ENCODE measurements around the gene ZFP57.

DNA sequence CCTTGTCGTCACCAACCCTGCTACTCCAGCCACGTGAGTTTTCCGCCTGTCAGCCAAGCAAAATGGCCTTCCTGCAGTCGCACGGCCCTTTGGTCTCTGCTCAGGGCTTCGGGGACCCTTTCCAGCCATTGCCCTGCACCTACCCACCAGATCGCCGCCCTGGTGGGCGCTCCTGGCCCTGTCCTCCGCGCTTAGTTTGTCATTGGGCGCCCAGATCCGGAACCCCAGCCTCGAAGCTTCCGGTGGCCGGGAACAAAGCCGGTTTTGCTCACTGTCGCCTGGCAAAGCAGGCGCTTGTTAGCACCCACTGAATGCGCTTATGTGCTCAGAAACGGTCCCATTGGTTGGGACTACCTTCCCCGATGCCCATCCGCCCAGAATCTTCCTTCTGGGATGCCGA lies 536 bp downstream of the ZFP57 start:
- TF ChIP-seq POLR2AphosphoS5 (IDR thresholded peaks at IDR 0.05; ENCODE audit: borderline replicate concordance, low read depth, low read length) (no peak), FOXP2 (optimal IDR thresholded peaks at IDR 0.05; ENCODE audit: control extremely low read depth, extremely low read length, insufficient read depth) (no peak), EZH2 (IDR thresholded peaks at IDR 0.05) (no peak)

Data from SK-N-MC (cell line).